Measurements from ENCODE around the gene PARL.

DNA sequence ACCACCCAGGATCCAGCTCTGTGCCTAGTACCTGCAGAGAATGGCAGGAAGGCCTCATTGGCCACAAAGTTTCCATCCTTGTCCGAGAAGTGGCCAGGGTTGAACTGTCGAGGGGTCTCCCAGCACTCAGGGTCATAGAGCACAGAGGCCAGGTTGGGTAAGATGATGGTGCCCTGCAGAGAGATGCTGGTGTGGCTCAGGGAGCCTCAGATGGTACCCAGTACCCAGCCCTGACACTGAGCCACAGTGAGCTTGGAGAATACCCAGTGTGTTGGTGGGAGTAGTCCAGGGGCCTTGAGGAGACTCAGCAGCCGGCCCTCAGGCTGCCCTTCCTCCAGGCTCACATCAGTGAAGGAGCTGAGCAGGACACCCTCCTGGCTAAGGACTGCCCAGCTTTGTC, 11.5 kb upstream of the PARL start:
- TF ChIP-seq, protein P1, sequence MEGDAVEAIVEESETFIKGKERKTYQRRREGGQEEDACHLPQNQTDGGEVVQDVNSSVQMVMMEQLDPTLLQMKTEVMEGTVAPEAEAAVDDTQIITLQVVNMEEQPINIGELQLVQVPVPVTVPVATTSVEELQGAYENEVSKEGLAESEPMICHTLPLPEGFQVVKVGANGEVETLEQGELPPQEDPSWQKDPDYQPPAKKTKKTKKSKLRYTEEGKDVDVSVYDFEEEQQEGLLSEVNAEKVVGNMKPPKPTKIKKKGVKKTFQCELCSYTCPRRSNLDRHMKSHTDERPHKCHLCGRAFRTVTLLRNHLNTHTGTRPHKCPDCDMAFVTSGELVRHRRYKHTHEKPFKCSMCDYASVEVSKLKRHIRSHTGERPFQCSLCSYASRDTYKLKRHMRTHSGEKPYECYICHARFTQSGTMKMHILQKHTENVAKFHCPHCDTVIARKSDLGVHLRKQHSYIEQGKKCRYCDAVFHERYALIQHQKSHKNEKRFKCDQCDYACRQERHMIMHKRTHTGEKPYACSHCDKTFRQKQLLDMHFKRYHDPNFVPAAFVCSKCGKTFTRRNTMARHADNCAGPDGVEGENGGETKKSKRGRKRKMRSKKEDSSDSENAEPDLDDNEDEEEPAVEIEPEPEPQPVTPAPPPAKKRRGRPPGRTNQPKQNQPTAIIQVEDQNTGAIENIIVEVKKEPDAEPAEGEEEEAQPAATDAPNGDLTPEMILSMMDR (conservative IDR thresholded peaks at IDR 0.05; ENCODE audit: low read length): no peak
- no peak for TF ChIP-seq EZH2phosphoT487 (IDR thresholded peaks at IDR 0.05; ENCODE audit: borderline replicate concordance)
